ENCODE measurements around the gene C19orf25. TPM values are rescaled to one million over a fixed set of nuclear protein-coding genes. Genes with fewer than 3 reads are reported as not detected.

Gene C19orf25
- polyA plus RNA-seq, 1 of the 3 experiments (the other 2 are of a cell fraction): 25.3 TPM

DNA sequence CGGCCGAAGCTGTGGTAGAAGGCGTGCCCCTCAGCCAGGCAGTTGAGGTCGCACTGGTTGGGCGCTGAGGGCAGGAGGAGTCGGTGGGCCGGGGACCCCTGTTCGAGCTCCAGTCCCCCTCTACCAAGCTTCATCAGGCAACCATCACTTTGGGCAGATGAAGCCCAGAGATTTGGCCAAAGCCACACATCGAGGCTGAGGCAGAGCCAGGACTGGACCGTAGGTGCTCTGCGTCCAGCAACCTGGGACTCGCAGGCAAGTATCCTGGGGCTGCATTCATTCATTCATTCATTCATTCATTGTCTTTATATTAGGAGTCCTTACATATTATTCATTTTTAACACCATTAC lies 29.5 kb upstream of the C19orf25 start:
- DNase-seq: no peak
- Histone ChIP-seq H4K20me1 (ENCODE audit: insufficient read depth) (no peaks in the 10 kb centered on the region), H3K27me3 (ENCODE audit: insufficient read depth) (no peaks in the 10 kb centered on the region), H3K79me2 (ENCODE audit: insufficient read depth) (no peaks in the 10 kb centered on the region), H3K4me2 (no peak overlapping the region; the same call in 1 of the 2 replicates), H3F3A (replicated peaks; ENCODE audit: insufficient read depth) (peaks cover 13% of the 10 kb centered on the region), H2AFZ (ENCODE audit: low read depth) (no peak overlapping the region), H3K4me3 (ENCODE audit: low read depth in 2 of 2, low read length in 1 of 2) (peak overlapping the region in 1 of 2 experiments; percentile 35; a peak in 2 of 4 replicates), H3K9me3 (no peaks in the 10 kb centered on the region), H3K27ac (ENCODE audit: low read depth in 2 of 2, low read length in 1 of 2) (peak overlapping the region in 1 of 2 experiments; percentile 8; a peak in 1 of 4 replicates), H3K9me2 (no peaks in the 10 kb centered on the region), H3K4me1 (ENCODE audit: control insufficient read depth in 1 of 2, insufficient read depth in 2 of 2, low read depth in 1 of 2, low read length in 1 of 2) (peaks cover 0 to 11% of the 10 kb centered on the region in 2 experiments; a peak in 1 of 4 replicates), H3K9ac (no peak overlapping the region), H3K36me3 (replicated peaks in 1 of 2; ENCODE audit: control insufficient read depth in 1 of 2, insufficient read depth in 2 of 2, low read length in 1 of 2) (no peaks in the 10 kb centered on the region)
- no peak for TF ChIP-seq RXRA (IDR thresholded peaks at IDR 0.05; ENCODE audit: borderline replicate concordance, low read depth)
- 0 out of 2 replicates have a peak, but pooled peaks have one; percentile 4 for TF ChIP-seq TAF1 (IDR thresholded peaks at IDR 0.05; ENCODE audit: borderline replicate concordance, low read depth, low read length)
- ChIA-PET CTCF (interaction anchor here (1.1 to 2.2 kb wide), 2 partner anchors 38 to 83 kb away, joined by 3 to 11 read pairs; no protein-coding TSS in a partner anchor), POLR2A (no interaction called here)
- 24% methylated on average over 6 of the region's 12 CpGs for WGBS (ENCODE audit: low lambda C conversion rate)

- no peaks in the 10 kb centered on the region for H3K9me2 ChIP-seq
- 0 out of 2 replicates have a peak, but pooled peaks cover 3% of the 10 kb centered on the region for H3K27me3 ChIP-seq (ENCODE audit: insufficient read depth)
- H3K79me2 ChIP-seq (ENCODE audit: insufficient read depth): no peaks in the 10 kb centered on the region
- peaks cover 13% of the 10 kb centered on the region for H3F3A ChIP-seq (replicated peaks; ENCODE audit: insufficient read depth)
- H3K4me2 ChIP-seq: peak overlapping the region; percentile 82; the same call in 1 of the 2 replicates
- 2% methylated on average over 26 of the region's 46 CpGs for WGBS (ENCODE audit: low lambda C conversion rate)
- H3K4me3 ChIP-seq (ENCODE audit: low read depth in 2 of 2, low read length in 1 of 2): peak overlapping the region; percentile 40 to 66
- no peaks in the 10 kb centered on the region for H4K20me1 ChIP-seq (ENCODE audit: insufficient read depth)
- H3K4me1 ChIP-seq (ENCODE audit: control insufficient read depth in 1 of 2, insufficient read depth in 2 of 2, low read depth in 1 of 2, low read length in 1 of 2): peaks cover 5 to 15% of the 10 kb centered on the region in 2 experiments; a peak in 2 of 4 replicates
- ChIA-PET CTCF (interaction anchor here (1.1 to 2.2 kb wide), 2 partner anchors 38 to 83 kb away, joined by 3 to 11 read pairs; no protein-coding TSS in a partner anchor), POLR2A (no interaction called here)
- no peaks in the 10 kb centered on the region for H3K9me3 ChIP-seq
- DNase-seq: peak; percentile 100
- peak overlapping the region; percentile 72 to 83 for H3K27ac ChIP-seq (ENCODE audit: low read depth in 2 of 2, low read length in 1 of 2)
- no peaks in the 10 kb centered on the region for H3K36me3 ChIP-seq (replicated peaks in 1 of 2; ENCODE audit: control insufficient read depth in 1 of 2, insufficient read depth in 2 of 2, low read length in 1 of 2)
- H3K9ac ChIP-seq: peak overlapping the region; percentile 63; the same call in 1 of the 2 replicates
- peak overlapping the region; percentile 81 for H2AFZ ChIP-seq (ENCODE audit: low read depth)
- TF ChIP-seq JUND (IDR thresholded peaks at IDR 0.05): no peak
- TF ChIP-seq SMC3 (IDR thresholded peaks at IDR 0.05; ENCODE audit: low read depth, low read length): no peak
- TF ChIP-seq TEAD4 (IDR thresholded peaks at IDR 0.05; ENCODE audit: borderline replicate concordance, insufficient read depth): no peak
- no peak for TF ChIP-seq USF2 (IDR thresholded peaks at IDR 0.05; ENCODE audit: borderline replicate concordance, low read depth, low read length)
- TF ChIP-seq FOXM1 (IDR thresholded peaks at IDR 0.05; ENCODE audit: low read depth): no peak
- no peak for TF ChIP-seq RAD21 (IDR thresholded peaks at IDR 0.05; ENCODE audit: low read length)
- TF ChIP-seq REST (IDR thresholded peaks at IDR 0.05; ENCODE audit: low read depth, low read length): 0 out of 2 replicates have a peak, but pooled peaks have one; percentile 6
- no peak for TF ChIP-seq FOXJ3 (CRISPR knock-in tag; IDR thresholded peaks at IDR 0.05)
- TF ChIP-seq MXI1 (IDR thresholded peaks at IDR 0.05; ENCODE audit: low read depth, low read length): peak; percentile 61; the same call in 1 of the 2 replicates
- TF ChIP-seq GATA2 (CRISPR knock-in tag; IDR thresholded peaks at IDR 0.05): no peak
- TF ChIP-seq, protein P1, sequence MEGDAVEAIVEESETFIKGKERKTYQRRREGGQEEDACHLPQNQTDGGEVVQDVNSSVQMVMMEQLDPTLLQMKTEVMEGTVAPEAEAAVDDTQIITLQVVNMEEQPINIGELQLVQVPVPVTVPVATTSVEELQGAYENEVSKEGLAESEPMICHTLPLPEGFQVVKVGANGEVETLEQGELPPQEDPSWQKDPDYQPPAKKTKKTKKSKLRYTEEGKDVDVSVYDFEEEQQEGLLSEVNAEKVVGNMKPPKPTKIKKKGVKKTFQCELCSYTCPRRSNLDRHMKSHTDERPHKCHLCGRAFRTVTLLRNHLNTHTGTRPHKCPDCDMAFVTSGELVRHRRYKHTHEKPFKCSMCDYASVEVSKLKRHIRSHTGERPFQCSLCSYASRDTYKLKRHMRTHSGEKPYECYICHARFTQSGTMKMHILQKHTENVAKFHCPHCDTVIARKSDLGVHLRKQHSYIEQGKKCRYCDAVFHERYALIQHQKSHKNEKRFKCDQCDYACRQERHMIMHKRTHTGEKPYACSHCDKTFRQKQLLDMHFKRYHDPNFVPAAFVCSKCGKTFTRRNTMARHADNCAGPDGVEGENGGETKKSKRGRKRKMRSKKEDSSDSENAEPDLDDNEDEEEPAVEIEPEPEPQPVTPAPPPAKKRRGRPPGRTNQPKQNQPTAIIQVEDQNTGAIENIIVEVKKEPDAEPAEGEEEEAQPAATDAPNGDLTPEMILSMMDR (IDR thresholded peaks at IDR 0.05): no peak
- TF ChIP-seq TCF12 (IDR thresholded peaks at IDR 0.05): no peak; the same call in 1 of the 2 replicates
- no peak for TF ChIP-seq EP300 (IDR thresholded peaks at IDR 0.05; ENCODE audit: borderline replicate concordance in 1 of 2, low read depth in 1 of 2, low read length in 1 of 2)
- no peak for TF ChIP-seq NRF1 (IDR thresholded peaks at IDR 0.05; ENCODE audit: low read depth, low read length)
- TF ChIP-seq, protein P2, sequence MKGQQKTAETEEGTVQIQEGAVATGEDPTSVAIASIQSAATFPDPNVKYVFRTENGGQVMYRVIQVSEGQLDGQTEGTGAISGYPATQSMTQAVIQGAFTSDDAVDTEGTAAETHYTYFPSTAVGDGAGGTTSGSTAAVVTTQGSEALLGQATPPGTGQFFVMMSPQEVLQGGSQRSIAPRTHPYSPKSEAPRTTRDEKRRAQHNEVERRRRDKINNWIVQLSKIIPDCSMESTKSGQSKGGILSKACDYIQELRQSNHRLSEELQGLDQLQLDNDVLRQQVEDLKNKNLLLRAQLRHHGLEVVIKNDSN (IDR thresholded peaks at IDR 0.05; ENCODE audit: borderline replicate concordance, low read depth): no peak
- TF ChIP-seq, protein P3, sequence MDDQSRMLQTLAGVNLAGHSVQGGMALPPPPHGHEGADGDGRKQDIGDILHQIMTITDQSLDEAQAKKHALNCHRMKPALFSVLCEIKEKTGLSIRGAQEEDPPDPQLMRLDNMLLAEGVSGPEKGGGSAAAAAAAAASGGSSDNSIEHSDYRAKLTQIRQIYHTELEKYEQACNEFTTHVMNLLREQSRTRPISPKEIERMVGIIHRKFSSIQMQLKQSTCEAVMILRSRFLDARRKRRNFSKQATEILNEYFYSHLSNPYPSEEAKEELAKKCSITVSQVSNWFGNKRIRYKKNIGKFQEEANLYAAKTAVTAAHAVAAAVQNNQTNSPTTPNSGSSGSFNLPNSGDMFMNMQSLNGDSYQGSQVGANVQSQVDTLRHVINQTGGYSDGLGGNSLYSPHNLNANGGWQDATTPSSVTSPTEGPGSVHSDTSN (IDR thresholded peaks at IDR 0.05): peak; percentile 61
Observed at GRCh38 chr19:1507763-1508506, 28.9 kb upstream of the C19orf25 start.

All from SK-N-SH (cell line).